ENCODE results near the gene CHTOP. TPM values are rescaled to one million over a fixed set of nuclear protein-coding genes. Genes with fewer than 3 reads are reported as not detected.
"Not testable (repeated sequence)": the region's sequence is repeated elsewhere in the genome, so short reads cannot be mapped to it uniquely, and the experiment has no call there.

CHTOP gene
- total and polyA plus RNA-seq, 2 of the 4 experiments (the other 2 are of a cell fraction), result 33.9 to 50.8 TPM

GRCh38 chr1:153639280-153639679 lies 5.4 kb downstream of the CHTOP start:
- no peaks in the 10 kb centered on the region; the same call in 1 of the 2 replicates for H3K4me1 ChIP-seq (ENCODE audit: control insufficient read depth, insufficient read depth, low read length)
- H3K36me3 ChIP-seq (ENCODE audit: control insufficient read depth, insufficient read depth, low read length), result peaks cover 56% of the 10 kb centered on the region
- no peak overlapping the region for H2BK15ac ChIP-seq (ENCODE audit: low read depth, low read length)
- H3K27me3 ChIP-seq (ENCODE audit: control insufficient read depth, insufficient read depth, low read length), result no peaks in the 10 kb centered on the region
- H3K4me2 ChIP-seq (ENCODE audit: low read depth, low read length), result no peak overlapping the region
- no peak overlapping the region; a peak in 1 of 4 replicates for H4K8ac ChIP-seq (ENCODE audit: low read depth in 2 of 2, low read length in 2 of 2)
- no peak overlapping the region for H3K9ac ChIP-seq (ENCODE audit: low read depth, low read length)
- H3K23ac ChIP-seq (ENCODE audit: low read depth, low read length), result no peak overlapping the region
- ChIA-PET POLR2A (ENCODE audit: unreplicated experiment) (no interaction called here), CTCF (no interaction called here)
- no peak overlapping the region for H3K14ac ChIP-seq (replicated peaks; ENCODE audit: low read depth, low read length)
- no peak overlapping the region for H2BK20ac ChIP-seq (ENCODE audit: low read depth, low read length)
- TF ChIP-seq RAD21 (IDR thresholded peaks at IDR 0.05; ENCODE audit: low read length) (no peak), CTCF (conservative IDR thresholded peaks at IDR 0.05; ENCODE audit: low read depth, low read length) (no peak), CHD1 (IDR thresholded peaks at IDR 0.05; ENCODE audit: low read depth, low read length) (no peak), BHLHE40 (IDR thresholded peaks at IDR 0.05; ENCODE audit: low read depth, low read length) (no peak), MAZ (IDR thresholded peaks at IDR 0.05; ENCODE audit: borderline replicate concordance, low read depth, low read length) (no peak), MAFK (IDR thresholded peaks at IDR 0.05; ENCODE audit: low read depth, low read length) (no peak)
- BruUV-seq (replicated peaks), result no TSS peak
- in situ Hi-C loops (cut with MboI; ENCODE audit: low sequenced_read_pairs) (no loop called here), intact Hi-C loops (cut with micrococcal nuclease) (no loop called here), dilution Hi-C loops (cut with HindIII; ENCODE audit: low sequenced_read_pairs, unreplicated experiment) (no loop called here)
- no peak overlapping the region for H3K4me3 ChIP-seq (ENCODE audit: insufficient read depth, low read depth, low read length)
- ATAC-seq (ENCODE audit: low read depth) (peak; percentile 16; the same call in 1 of the 2 replicates), DNase-seq (no peak)
- no peak overlapping the region for H3K56ac ChIP-seq (ENCODE audit: extremely low read depth, insufficient read depth, low read length)
- no peak overlapping the region for H3K4ac ChIP-seq (ENCODE audit: low read depth, low read length)
- H4K91ac ChIP-seq (ENCODE audit: insufficient read depth, low read depth, low read length), result no peak overlapping the region
- no peak overlapping the region for H3K18ac ChIP-seq (ENCODE audit: low read depth, low read length)
- no peak overlapping the region for H2AK9ac ChIP-seq (replicated peaks; ENCODE audit: low read depth, low read length, poor library complexity)
- peaks cover 45 to 76% of the 10 kb centered on the region in 2 experiments for H3K79me1 ChIP-seq (ENCODE audit: low read depth in 1 of 2, low read length in 2 of 2)
- H2BK120ac ChIP-seq (ENCODE audit: low read depth, low read length), result no peak overlapping the region
- no peak overlapping the region for H2BK5ac ChIP-seq (ENCODE audit: low read depth, low read length, poor library complexity, severe bottlenecking)
- H3K9me1 ChIP-seq (ENCODE audit: insufficient read depth, low read length), result 0 out of 2 replicates have a peak, but pooled peaks cover 5% of the 10 kb centered on the region
- no peaks in the 10 kb centered on the region for H3K9me3 ChIP-seq (ENCODE audit: control insufficient read depth, insufficient read depth, low read length)
- no peak overlapping the region for H2AK5ac ChIP-seq (ENCODE audit: low read depth, low read length)
- no peak overlapping the region for H2AFZ ChIP-seq (replicated peaks; ENCODE audit: low read length, poor library complexity)
- no peak overlapping the region for H3K27ac ChIP-seq (ENCODE audit: insufficient read depth, low read length)
- WGBS, 2 experiments (ENCODE audit: extremely low coverage in 2 of 2, insufficient read length in 1 of 2), result no CpG with 5 or more reads among the region's 3 CpGs
- no peak overlapping the region for H4K5ac ChIP-seq (ENCODE audit: low read depth, low read length)
- peaks cover 35% of the 10 kb centered on the region for H4K20me1 ChIP-seq (ENCODE audit: insufficient read depth, low read length)

GRCh38 chr1:153640213-153640612 lies 6.3 kb downstream of the CHTOP start:
- H3K23ac ChIP-seq (ENCODE audit: low read depth, low read length); H4K5ac ChIP-seq (ENCODE audit: low read depth, low read length); H3K18ac ChIP-seq (ENCODE audit: low read depth, low read length); H3K4me3 ChIP-seq (ENCODE audit: insufficient read depth, low read depth, low read length); H3K14ac ChIP-seq (replicated peaks; ENCODE audit: low read depth, low read length); H3K9ac ChIP-seq (ENCODE audit: low read depth, low read length); ATAC-seq (ENCODE audit: low read depth); H2AK9ac ChIP-seq (replicated peaks; ENCODE audit: low read depth, low read length, poor library complexity); DNase-seq; H4K91ac ChIP-seq (ENCODE audit: insufficient read depth, low read depth, low read length); H3K9me1 ChIP-seq (ENCODE audit: insufficient read depth, low read length); intact Hi-C loops (cut with micrococcal nuclease); H3K56ac ChIP-seq (ENCODE audit: extremely low read depth, insufficient read depth, low read length); H2AFZ ChIP-seq (replicated peaks; ENCODE audit: low read length, poor library complexity); H2AK5ac ChIP-seq (ENCODE audit: low read depth, low read length); BruUV-seq (replicated peaks); H3K4me2 ChIP-seq (ENCODE audit: low read depth, low read length); H2BK120ac ChIP-seq (ENCODE audit: low read depth, low read length); H3K27ac ChIP-seq (ENCODE audit: insufficient read depth, low read length); H3K4me1 ChIP-seq (ENCODE audit: control insufficient read depth, insufficient read depth, low read length); H4K8ac ChIP-seq (ENCODE audit: low read depth in 2 of 2, low read length in 2 of 2); H2BK20ac ChIP-seq (ENCODE audit: low read depth, low read length); H2BK15ac ChIP-seq (ENCODE audit: low read depth, low read length); H3K4ac ChIP-seq (ENCODE audit: low read depth, low read length); dilution Hi-C loops (cut with HindIII; ENCODE audit: low sequenced_read_pairs, unreplicated experiment); H2BK5ac ChIP-seq (ENCODE audit: low read depth, low read length, poor library complexity, severe bottlenecking); H3K9me3 ChIP-seq (ENCODE audit: control insufficient read depth, insufficient read depth, low read length); H3K27me3 ChIP-seq (ENCODE audit: control insufficient read depth, insufficient read depth, low read length): not testable (repeated sequence)
- H4K20me1 ChIP-seq (ENCODE audit: insufficient read depth, low read length), result peaks cover 27% of the 10 kb centered on the region
- ChIA-PET POLR2A (ENCODE audit: unreplicated experiment) (interaction anchor here (0.7 kb wide), 1 partner anchor 518 kb away, joined by 9 read pairs; no protein-coding TSS in a partner anchor), CTCF (interaction anchor here (1.1 kb wide), 1 partner anchor 68 kb away, joined by 3 read pairs; no protein-coding TSS in a partner anchor)
- peaks cover 62% of the 10 kb centered on the region for H3K36me3 ChIP-seq (ENCODE audit: control insufficient read depth, insufficient read depth, low read length)
- peaks cover 43 to 81% of the 10 kb centered on the region in 2 experiments for H3K79me1 ChIP-seq (ENCODE audit: low read depth in 1 of 2, low read length in 2 of 2)
- WGBS, 2 experiments (ENCODE audit: extremely low coverage in 2 of 2, insufficient read length in 1 of 2), result no CpG with 5 or more reads among the region's 5 CpGs
- in situ Hi-C loops (cut with MboI; ENCODE audit: low sequenced_read_pairs), result loop anchor here (10.0 kb wide), 1 partner anchor 125 kb away; no protein-coding TSS in a partner anchor
